HG03439 (cell line): ENCODE measurements around the gene PPM1H.

Experiments
- ATAC-seq: cut with Tn5 transposase; IDR thresholded peaks from one replicate; pipeline ENCODE4 v1.9.1; 2021; ENCODE audit warnings: mild to moderate bottlenecking, moderate library complexity; ENCODE audit not compliant: unreplicated experiment

The PPM1H gene

GRCh38 chr12:62625228-62625627 lies 309.7 kb downstream of the PPM1H start:
- ATAC-seq: no peak

GRCh38 chr12:62622177-62622576 lies 312.8 kb downstream of the PPM1H start:
- ATAC-seq: no peak

GRCh38 chr12:62621101-62621638 lies 313.8 kb downstream of the PPM1H start:
- ATAC-seq: no peak

- no peak for ATAC-seq
Observed at GRCh38 chr12:62618930-62619329, 316.0 kb downstream of the PPM1H start.

- ATAC-seq: no peak
Observed at GRCh38 chr12:62618319-62618718, 316.6 kb downstream of the PPM1H start.

GRCh38 chr12:62613081-62613480 lies 321.9 kb downstream of the PPM1H start:
- no peak for ATAC-seq

GRCh38 chr12:62606654-62607053 lies 328.3 kb downstream of the PPM1H start:
- ATAC-seq: no peak

GRCh38 chr12:62605981-62606380 lies 329.0 kb downstream of the PPM1H start:
- no peak for ATAC-seq

- no peak for ATAC-seq
Observed at GRCh38 chr12:62604871-62605270, 330.1 kb downstream of the PPM1H start.

- no peak for ATAC-seq
Observed at GRCh38 chr12:62604373-62604772, 330.6 kb downstream of the PPM1H start.

GRCh38 chr12:62603811-62604098 lies 331.2 kb downstream of the PPM1H start:
- ATAC-seq: no peak

- ATAC-seq: peak; percentile 77
Observed at GRCh38 chr12:62603061-62603810, 331.7 kb downstream of the PPM1H start.

GRCh38 chr12:62602255-62603060 lies 332.5 kb downstream of the PPM1H start:
- ATAC-seq: peak; percentile 71

GRCh38 chr12:62601765-62602164 lies 333.2 kb downstream of the PPM1H start:
- no peak for ATAC-seq

GRCh38 chr12:62599854-62600437 lies 335.0 kb downstream of the PPM1H start:
- no peak for ATAC-seq

GRCh38 chr12:62598846-62599245 lies 336.1 kb downstream of the PPM1H start:
- no peak for ATAC-seq

GRCh38 chr12:62597253-62597652 lies 337.7 kb downstream of the PPM1H start:
- ATAC-seq: no peak
